Measurements from ENCODE around the gene KRT33B.

Gene KRT33B

DNA sequence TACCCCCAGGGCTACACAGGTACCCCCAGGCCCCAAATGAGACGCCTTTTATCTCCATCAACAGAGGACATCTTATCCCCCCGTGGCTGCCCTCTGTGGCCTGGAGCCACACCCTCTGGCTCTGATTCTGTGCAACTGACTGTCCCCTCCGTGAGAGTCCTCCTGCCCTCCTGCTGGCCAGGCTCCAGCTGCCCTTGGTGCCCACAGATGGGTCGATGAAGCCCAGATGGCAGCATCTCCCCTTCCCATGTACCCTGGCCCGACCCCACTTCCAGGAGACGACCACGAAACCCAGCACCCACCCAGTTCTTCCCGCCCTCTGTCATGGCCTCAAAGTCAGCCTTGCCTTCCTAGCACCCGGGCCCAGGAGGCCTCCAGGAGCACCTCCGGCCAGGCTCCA, 44.5 kb downstream of the KRT33B start:
- DNase-seq (ENCODE audit: low read depth) = no peak

DNA sequence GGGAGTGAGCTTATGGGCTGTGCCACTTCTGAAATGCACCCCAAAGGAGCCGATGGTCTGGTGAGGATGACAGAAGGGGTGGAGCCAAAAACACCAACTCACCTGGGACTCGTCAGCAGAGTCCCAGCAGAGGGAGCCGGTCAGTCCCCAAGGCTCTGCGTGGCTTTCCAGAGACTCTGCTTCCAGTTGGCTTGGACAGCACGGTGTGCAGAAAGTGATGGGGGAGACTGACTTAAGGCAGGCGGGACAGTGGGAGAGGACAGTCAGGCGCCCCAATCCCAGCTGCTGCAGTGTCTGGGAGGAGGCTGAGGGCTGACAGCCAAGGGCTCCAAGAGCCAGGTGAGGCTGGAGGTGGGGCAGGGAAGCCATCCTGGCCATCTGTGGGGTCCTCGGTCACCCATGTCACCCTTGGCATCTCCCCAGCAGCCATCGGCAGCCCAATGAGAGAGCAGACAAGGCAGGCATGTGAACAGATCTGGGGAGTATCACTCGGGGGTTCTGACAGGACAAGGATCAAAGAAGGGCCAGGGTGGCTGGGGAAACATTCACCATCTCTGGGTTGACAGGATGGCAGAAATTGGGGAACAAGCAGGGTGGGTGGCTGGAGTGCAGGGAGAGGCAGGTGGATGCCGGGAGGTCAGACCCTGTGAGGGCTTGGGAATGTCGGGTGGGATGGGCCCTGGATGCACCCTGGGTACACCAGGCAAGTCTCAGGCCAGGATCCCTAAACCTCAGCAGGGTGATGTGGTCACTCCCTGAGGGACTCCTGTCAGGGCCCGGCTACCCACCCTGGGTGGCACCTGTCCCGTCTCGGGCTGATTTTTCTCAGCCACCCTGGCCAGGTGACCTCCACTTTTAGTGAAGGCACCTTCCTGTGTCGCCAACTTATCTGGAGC, 45.2 kb downstream of the KRT33B start:
- DNase-seq (ENCODE audit: low read depth) = no peak

DNA sequence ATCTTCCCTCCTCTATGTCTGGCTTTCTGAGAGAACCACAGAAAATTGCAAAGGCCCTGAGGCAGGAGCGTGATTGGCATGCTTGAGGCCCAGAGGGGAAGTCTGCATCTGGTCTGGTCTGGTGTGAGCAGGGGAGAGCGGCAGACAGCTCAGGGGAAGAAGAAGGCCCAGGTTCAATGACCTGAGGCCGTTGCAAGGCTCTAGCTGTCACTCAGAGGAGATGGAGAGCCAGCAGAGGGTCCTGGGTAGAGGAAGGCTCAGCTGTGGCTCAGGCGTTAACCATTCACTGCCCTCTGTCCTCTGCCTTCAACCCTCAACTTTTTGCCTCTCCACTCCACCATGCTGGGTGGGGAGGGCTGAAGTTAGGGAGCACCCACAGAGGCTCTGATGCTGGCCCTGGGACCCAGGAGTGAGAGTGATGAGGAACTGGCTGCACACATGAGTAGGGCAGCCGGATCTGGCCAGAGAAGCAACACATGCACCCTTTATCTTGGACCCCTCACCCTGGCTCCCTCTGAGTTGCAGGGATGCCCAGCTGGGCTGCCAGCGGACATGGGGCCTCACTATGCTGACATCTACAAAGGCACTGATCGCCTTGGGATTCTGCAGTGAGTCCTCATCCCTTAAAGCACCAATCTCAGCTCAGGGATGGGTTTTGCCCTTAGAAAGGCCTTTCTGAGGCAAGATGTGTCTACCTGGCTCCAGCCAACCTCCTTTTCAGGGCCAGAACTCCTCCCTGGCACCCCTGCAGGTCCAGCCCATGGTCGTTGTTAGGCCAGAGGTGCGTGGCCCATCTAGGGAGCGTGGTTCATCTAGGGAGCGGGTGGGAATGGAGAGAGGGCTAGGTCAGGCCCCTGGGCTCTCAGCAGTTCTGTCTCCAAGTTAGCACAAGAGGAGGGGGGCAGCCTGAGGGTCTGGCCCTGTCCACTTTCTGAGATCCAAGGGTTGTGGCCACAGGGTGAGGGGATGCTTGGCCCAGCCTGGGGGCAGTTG, 46.4 kb downstream of the KRT33B start:
- DNase-seq (ENCODE audit: low read depth) = no peak

DNA sequence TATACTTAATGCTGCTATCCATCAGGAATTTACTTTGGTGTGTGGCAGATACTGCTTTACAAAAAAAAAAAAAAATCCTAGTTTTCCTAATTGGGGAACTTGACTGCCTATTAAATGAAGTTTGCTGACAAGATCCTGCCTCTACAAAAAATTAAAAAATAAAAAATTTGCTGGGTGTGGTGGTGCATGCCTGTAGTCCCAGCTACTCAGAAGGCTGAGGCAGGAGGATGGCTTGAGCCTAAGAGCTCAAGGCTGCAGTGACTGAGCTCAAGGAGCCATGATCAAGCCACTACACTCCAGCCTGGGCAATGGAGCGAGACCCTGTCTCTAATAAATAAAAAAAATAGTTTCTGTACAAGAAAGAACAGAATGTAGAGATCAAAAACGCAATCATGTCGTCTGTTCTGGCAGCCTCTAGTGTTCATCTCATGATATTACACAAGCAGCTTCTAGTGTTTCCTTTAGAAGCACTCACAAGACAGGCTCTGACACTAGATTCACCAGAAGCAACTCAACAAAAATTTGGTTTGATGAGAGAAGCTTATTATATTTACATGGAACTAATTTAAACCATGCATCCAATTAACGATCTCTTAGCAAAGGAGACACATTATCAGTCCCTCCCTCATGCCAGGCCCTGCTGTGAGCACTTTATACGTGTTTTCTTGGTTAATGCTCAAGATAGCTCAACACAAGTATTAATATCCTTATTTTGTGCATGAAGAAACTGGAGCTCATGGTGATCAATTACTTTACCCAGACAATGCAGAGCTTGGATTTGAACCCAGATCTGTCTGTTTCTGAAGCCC, 47.3 kb downstream of the KRT33B start:
- no peak for DNase-seq (ENCODE audit: low read depth)

DNA sequence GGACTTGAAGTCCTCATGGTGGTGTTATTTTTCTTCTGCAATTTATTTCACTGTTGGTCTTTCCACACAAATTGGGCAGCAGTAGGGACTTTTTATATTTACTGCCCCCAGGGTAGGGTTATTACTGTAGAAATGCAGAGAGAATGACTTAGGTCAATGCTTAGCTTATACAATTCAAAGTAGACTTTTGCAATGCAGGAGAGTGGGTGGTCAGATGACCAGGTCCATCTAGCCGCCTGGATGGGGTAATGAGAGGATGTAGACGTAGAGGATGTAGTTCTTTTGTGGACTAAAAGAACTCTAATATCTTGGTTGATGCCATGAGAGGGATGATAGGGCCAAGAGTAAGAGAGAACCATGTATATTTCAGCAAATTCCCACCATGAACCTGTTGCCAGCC, 51.4 kb downstream of the KRT33B start:
- no peak for DNase-seq (ENCODE audit: low read depth)

DNA sequence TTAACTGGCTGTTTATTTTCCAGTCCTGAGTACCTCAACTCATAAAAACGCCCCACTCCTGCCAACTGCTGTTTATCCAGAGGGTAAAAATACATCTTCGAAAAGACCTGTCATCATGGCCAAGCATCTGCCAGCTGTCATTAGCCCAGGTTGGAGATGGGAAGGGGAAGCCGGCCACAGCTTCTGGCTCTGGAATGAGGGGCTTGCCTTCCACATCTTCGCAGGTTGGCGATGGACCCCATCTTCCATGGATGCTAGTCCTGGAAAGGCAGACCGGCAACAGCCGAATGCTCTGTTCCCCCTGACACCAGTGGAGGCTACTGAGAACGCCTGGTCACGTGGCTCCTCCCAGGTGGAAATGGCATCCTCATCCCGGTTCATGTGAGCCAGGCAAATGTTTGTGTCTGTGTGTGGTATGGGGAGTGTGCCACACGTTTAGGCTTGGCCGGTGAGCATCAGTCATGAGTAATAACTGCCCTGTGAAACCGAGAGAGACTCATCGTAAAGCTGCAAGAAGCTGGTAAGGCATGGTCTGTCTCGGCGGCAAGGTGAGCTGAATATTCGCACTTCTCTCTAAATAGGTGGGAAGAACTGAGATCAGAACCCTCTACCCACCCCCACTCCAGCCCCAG, 53.7 kb downstream of the KRT33B start:
- DNase-seq (ENCODE audit: low read depth) = no peak

DNA sequence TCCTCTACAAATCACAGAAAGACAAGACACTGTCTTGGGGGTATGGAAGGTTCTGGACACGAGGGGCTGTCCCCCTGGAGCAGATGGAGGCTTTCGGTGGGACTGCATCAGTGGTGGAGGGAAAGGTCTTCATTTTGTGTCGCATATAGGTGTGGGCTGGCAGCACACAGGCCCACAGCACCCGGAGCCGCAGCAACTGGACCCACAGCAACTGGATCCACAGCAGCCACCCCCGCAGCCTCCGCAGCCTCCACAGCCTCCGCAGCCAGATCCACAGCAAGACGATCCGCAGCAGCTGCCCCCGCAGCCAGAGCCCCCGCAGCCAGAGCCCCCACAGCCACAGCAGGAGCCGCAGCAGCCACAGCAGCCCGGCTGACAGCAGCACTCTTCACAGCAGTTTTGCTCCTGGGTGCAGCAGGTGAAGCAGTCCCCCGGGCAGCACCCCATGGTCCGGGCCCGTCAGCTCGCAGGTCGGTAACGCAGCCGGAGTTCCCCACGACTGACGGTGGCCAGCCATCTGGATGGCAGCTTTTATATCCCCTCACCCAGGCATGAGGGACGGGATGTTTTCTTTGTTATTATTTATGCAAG, 54.3 kb downstream of the KRT33B start, which contains the start of gene KRTAP17-1:
Gene KRTAP17-1 (minus strand): TSS at position 507 of the 591 bp plus-strand sequence. CDS start 60 bp downstream, at position 447.
- no peak for DNase-seq (ENCODE audit: low read depth)

Measured in stimulated activated CD8-positive, alpha-beta memory T cell treated with anti-CD3 and anti-CD28 coated beads, Interleukin-7, amount 100 ng/mL, for 24 hours (primary cell).